NCI-H1694 (cell line): ENCODE results near the gene KCNN3.

Experiments used
- DNase-seq: peaks from one replicate; lab custom pipeline; 2025; lab: John Stamatoyannopoulos, UW

Gene KCNN3

DNA sequence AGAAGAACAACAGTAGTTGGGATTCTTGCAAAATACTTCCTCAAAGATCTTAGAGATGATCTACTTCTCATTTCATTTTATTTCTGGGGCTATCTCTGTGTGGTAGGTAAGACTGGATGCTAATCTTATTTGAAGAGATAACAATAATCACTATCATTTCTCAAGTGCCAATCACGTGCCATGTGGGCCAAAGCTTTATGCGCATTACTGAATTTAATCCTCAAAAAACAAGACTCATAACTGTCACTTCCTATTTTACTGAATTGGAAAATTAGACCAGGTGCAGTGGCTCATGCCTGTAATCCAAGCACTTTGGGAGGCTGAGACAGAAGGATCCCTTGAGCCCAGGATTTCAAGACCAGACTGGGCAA, 121.7 kb downstream of the KCNN3 start:
- DNase-seq: no peak

DNA sequence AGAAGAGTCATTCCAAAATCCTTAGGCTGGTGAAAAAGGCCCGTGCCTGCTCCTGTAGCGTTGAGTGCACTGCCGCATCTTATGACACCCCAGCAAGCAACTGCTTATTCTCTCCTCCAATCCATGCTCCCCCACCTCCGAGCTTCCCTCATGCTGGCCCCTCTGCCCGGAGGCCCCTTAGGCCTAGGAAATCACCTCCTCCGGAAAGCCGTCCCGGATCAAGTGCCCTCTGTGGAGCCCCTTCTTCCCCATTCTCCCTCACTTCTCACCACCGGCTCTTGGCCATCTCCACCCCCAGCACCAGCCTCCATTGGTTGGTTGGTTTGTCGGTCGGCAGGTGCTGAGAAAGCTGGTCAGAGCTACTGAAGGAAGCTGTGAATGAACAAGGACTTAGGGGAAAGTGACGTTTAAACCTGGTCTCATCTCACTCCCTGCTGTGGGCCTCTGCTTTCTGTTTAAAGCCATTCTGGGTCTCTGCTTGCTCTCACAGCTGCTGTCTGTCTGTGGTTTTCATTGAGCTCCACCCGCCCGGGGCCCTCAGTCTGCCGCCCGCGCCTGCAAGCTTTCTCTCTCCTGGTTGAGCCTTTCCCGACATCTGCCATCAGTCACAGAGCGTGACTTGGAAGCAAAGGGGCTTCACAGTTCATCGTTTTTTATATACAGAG, 122.2 kb downstream of the KCNN3 start:
- DNase-seq: peak; percentile 86

DNA sequence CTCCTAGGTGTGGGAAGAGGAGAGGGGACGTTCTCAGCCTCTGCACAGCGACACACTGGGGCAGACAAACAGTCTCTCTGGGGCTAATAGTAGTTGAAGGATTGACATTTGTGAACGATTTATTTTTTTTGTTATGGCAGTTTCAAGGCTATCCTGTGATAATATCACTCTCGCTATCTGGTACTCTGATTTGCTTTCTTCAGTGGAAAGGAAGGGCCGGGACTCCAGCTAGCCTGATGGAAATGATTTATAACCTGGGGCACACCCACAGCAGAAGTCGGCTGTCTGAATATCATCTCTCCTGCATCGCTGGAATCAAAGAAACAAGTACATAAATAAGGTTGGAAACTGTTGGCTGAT, 122.7 kb downstream of the KCNN3 start:
- no peak for DNase-seq

GRCh38 chr1:154746622-154747299, 123.3 kb downstream of the KCNN3 start:
- no peak for DNase-seq

- DNase-seq: no peak
These were observed 124.2 kb downstream of the KCNN3 start for GRCh38 chr1:154745750-154746425.

- no peak for DNase-seq
These were observed 124.8 kb downstream of the KCNN3 start for GRCh38 chr1:154745286-154745731.

- DNase-seq: no peak
These were observed 125.6 kb downstream of the KCNN3 start for GRCh38 chr1:154744352-154745035.

DNA sequence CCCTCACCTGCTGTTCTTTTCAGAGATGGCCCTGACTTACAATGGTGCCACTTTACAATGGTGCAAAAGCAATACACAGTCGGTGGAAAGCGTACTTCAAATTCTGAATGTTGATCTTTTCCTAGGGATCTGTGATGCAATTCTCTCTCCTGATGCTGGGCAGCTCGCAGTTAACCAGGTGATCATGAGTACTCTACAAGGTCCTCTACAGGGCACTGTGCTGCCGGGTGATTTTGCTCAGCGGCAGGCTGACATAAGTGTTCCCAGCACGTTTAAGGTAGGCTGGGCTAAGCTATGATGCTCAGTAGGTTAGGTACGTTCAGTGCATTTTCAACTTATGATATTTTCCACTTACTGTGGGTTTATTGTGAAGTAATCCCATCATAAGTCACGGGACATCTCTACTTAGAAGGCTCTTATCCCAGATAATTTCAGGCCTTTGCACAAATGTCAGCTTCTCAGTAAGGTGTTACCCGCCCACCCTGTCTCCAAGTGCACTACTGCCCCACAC, 126.5 kb downstream of the KCNN3 start:
- DNase-seq: no peak

DNA sequence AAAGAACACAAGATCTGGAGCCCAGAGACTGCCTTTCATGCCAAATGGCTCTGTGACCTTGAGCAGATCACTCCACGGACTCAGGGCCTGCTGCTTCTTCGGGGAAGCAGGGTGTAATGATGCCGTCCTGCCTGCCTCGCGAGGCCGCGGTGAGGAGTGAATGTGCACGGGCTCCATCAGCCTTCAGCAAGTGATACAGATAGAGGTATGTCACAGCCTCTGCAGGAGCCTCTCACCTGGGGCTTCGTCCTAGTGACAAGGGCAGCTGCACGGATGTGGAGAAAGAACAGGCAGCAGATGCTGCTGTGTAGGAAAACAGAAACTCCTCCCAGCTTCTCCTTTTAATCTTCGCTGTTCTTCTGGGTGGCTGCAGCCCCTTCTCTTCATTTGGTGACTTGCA, 127.5 kb downstream of the KCNN3 start:
- DNase-seq: no peak

DNA sequence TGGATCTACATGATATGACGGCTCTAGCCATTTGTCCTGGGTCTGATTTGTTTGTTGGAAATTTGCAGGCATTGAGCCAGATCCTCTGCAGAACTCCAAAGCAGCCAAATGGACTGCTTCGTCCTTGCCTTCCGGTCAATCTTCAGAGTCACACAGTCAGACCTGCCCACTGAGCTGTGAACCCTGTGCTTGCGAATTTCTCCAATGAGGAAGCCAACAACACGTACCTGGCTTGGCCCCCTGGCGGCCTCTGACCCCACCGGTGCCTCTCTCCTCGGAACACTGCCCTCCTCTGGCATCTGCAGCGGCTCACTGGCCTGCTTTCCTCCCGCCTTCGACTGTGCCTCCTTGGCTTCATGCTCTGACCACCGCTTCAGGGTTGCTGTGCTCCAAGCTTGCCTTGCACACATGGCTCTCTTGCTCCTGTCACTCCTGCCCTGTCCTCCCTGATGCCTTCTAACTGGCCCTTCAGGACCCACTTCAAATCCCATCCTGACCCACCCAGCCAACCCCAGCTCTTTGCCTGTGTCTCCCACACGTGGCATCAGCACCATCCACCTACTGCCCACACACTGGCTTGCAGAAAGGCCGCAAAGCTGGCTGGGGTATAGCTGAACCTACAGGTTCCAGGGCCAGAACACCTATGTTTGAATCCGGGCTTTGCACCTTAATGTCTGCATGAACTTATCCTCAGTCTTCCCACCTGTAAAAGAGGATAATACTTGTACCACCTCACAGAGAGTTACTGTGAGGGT, 128.2 kb downstream of the KCNN3 start:
- no peak for DNase-seq

DNA sequence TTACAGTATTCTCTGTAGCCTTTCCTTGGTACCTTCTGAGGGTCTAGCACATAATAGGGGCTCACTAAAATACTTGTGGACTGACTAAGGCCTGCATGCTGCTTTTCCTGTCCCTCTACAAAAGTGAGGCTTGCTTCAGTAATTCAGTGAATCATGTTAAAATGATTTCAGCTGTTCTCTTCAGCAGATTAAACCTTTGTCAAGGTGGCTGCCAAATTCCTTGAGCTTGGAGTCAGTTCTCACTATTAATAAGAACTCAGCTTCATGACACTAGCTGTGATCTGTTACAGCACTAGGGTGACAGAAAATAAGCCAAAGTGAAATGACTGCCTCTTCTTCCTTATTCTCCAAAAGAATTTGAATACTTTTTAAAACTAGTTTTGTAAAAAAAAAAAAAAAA, 128.8 kb downstream of the KCNN3 start:
- DNase-seq: no peak

DNA sequence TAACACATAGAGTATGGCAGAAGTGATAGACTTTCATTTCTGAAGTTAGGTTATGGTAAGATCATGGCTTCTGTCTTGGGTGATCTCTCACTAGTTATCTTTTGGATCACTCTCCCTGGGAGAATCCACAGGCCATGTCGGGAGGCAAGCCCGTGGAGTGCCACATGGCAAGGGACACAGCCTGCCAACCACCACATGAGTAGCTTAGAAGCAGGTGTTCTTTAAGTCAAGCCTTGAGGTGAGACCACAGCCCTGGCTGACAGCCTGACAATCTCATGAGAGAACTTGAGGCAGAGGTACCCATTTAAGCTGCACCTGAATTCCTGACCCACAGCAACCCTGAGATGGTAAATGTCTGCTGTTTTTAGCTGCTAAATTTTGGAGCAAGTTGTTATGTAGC, 130.4 kb downstream of the KCNN3 start:
- no peak for DNase-seq

DNA sequence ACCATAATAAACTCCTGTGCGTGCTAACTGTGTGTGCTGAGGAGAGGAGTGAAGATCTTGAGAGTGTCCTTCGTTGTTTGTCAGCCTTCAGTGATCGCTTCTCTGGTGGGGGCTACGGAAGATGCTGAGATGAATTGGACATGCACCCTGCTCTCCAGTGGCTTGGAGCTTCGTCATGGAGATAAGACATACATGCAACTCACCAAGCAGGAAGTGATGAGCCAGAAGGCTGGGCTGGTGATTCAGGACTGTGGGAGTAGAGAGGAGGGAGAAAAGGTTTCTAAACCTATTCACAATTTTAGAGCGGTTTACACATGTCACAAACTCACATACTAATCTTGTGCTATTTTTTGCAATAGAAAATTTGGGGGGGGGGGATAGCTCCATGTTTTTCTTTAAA, 133.2 kb downstream of the KCNN3 start:
- DNase-seq: no peak

GRCh38 chr1:154735804-154736168, 134.3 kb downstream of the KCNN3 start:
- no peak for DNase-seq

DNA sequence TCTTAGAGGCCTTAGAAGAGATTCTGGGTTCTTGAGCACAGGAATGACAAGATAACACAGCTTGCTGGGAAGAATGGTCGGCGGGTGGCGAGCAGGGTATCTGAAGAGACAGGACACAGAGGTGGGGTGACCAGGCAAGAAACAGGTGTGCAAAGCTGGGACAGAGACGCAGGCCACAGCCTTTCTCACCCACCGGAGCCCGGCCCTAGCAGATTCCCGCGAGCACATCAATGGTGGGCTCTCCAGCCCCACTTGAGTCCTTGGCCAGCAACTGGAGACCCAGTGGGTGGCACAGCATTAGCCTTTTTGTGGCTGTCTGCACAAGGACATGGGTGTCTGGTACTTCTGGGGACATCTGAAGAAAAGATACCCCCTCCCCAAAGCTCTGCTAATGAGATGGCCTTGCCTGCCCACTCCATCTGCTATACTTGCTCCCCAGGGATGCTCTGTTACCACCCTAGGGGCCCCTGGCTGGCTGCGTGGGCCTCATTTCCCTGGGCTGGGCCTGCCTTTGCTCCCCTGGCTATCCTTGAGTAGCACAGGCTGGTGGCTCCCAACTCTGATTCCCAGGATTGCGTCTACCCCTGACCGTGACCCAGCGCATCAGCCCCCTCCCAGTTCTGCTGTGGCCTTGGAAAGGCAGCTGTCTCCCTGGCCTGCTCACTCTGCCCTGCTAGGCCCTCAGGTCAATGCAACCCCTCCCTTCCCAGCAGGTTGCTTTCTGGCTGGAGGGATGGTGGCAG, 134.8 kb downstream of the KCNN3 start:
- DNase-seq: no peak

GRCh38 chr1:154733621-154734020, 136.5 kb downstream of the KCNN3 start:
- DNase-seq: peak; percentile 30

DNA sequence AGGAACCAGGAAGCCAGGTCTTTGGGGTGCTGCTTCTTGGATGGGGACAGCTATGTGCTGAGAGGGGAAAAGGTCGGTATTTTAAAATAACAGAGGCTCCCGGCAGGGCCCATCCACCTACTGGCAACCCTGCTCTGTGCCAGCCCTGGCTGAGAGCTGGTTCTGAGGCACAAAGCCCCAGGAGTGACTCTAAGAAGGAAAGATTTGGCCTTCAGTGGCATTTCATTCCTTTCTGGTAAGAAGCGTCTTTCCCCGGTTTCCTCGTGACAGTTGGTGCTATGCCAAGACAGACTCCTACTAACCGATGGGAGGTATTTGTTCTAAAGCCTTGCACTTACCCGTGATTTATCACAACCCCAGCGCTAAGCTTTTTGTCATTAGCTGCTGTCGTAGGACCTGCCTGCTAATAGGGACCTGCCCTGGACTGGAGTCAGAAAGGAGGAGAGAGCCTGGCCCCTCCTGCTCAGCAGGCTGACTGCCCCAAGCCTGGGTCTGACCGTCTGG, 139.0 kb downstream of the KCNN3 start:
- DNase-seq: no peak

DNA sequence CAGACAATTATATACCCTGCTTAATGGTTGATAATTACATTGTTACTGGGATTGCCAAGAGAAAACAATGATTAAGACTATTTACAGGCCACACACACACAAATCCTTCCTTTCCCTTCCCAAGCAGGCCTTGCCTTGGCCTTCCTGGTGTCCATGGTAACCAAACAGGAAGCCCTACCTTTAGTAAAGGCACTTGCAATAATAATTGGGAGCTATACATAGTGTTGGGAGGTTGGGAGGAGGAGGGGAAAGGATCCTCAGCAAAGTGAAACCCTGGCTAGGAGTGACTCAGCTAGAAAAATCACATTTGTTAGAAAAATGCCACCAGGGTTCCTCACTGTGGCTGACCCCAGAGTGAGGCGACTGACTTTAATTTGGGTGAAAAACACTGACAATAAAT, 139.8 kb downstream of the KCNN3 start:
- DNase-seq: no peak

- DNase-seq: no peak
These were observed 140.5 kb downstream of the KCNN3 start for GRCh38 chr1:154729577-154729976.

DNA sequence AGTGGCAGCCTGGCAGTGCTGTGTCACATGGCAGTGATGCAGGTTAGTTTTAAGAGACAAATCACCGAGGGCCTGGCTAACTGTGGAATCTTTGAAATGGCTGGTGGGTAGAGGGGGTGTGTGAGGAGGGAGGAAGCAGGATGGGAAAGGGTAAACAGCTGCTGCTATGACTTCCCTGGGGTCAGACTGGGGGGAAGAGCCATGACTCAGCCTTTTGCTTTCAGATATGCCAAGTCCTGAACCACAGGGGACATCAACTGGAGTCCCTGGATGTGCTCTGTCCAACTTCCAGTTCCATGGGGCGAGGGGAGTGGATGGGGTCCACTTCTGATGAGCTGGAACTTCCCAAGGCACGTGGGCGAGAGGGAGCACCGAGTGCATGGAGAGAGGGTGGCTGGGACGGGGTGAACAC, 141.0 kb downstream of the KCNN3 start:
- no peak for DNase-seq
